GM19239 (cell line): ENCODE measurements around the gene CSNK1G1.
"Not testable (repeated sequence)": the region's sequence is repeated elsewhere in the genome, so short reads cannot be mapped to it uniquely, and the experiment has no call there.

Source experiments
- DNase-seq: peaks from one replicate; pipeline ENCODE4 v3.0.0; 2011; ENCODE audit warnings: low spot score; ENCODE audit not compliant: insufficient read length
- FAIRE-seq: peaks from 2 replicates; lab custom pipeline; 2011; peaks lifted over from hg19 to GRCh38; lab: Jason Lieb, UNC

Gene CSNK1G1

DNA sequence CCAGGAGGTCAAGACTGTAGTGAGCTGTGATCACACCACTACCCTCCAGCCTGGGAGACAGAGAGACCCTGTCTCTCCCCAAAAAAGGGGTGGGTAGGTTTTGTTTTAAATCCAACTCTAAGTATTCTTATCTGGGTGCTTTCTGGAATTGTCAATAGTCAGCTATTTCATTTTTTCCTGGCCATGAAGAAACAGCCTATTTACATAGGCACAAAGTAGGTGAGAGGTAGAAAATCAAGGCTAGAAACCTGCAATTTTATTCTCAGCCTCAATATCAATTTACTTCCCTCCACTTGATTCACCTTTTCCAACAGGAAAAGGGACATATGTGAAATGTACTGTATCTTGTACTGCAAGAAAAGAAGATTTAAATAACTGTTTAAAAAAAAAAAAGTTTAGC is 45.9 kb downstream of the CSNK1G1 start:
- DNase-seq (no peak), FAIRE-seq (no peak)

DNA sequence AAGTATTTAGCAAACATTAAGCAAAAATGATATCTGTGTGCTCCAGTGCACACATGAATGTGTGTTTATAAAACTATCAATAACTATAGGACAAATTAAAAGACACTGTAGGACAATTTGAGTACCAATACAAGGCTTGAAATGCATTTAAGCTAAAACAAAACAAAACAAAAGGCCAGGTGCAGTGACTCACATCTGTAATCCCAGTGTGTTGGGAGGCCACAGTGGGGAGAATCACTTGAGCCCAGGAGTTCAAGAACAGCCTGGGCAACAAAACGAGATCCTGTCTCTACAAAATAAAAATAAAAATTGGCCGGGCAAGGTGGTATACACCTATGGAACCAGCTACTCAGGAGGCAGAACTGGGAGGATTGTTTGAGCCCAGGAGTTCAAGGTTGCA is 50.7 kb downstream of the CSNK1G1 start:
- no peak for DNase-seq
- no peak for FAIRE-seq

- FAIRE-seq: no peak
These were observed 66.4 kb downstream of the CSNK1G1 start for GRCh38 chr15:64289550-64289949.

DNA sequence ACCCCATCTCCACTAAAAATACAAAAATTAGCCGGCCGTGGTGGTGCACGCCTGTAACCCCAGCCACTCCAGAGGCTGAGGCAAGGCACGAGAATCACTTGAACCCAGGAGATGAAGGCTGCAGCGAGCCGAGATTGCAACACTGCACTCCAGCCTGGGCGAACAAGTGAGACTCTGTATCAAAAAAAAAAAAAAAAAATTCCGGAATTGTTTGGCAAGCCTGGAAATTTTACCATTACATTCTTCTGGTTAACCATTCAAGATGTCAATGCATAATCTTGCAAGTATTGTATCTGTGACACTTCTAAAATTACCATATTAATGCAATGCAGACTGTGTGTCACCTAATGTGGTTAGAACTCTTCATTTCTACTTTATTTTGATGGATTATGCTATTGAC is 67.0 kb downstream of the CSNK1G1 start:
- FAIRE-seq (no peak), DNase-seq (no peak)

More at GRCh38 chr15:64289550-64289949, 66.4 kb downstream of the CSNK1G1 start:
- DNase-seq: no peak

DNA sequence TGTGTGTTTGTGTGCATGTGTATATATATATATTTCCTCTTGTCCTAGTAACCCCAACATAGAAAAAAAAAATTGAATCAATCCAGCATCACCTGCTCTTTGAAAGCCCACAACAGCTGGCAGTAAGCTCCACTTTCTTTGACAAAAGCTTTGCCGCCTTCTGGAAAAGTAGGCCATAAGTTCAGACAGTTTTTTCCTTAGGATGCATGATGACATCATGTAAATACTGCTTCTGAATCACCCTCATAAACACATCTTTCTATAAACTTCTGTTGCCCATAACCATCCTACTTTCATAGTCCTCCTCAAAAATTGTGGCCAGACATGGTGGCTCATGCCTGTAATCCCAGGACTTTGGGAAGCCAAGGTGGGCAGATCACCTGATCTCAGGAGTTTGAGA is 67.4 kb downstream of the CSNK1G1 start:
- DNase-seq (no peak), FAIRE-seq (no peak)

DNA sequence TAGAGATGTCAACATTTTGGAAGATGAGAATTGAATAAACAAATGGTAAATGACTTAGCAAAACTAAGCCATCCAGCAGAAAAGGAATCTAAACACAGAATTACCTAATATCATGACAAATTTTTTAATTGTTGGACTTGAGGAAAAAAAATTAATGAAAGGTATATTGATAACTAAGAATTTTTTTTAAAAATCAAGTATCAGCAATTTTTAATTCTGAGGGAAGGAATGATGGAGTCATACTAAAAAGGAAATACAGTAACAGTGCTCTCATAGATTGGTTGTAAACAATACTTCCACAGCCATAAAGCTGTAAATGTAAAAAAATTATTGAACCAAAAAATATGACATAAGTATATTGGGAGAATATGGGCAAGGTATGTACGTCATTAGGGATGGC is 68.0 kb downstream of the CSNK1G1 start:
- no peak for DNase-seq
- FAIRE-seq: no peak

GRCh38 chr15:64286473-64286872 is 69.5 kb downstream of the CSNK1G1 start:
- FAIRE-seq (no peak), DNase-seq (no peak)

GRCh38 chr15:64285871-64286270 is 70.1 kb downstream of the CSNK1G1 start:
- FAIRE-seq: no peak

DNA sequence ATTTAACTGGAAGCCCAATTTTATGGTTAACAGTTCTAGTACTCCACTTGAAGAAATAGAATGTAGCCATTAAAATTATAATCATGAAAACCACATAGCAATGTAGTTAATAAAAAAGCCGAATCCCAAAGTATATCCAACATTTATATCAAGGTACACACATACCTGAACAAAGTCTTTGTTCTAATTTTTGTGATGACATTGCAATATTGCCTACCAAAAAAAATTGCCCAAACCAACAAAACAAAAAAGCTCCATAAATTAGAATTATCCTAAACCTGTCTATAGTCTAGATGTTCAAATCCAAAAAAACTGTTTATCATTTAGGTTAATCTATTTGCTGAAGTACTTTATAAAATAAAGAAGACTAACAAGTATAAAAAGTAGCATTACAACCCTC is 70.8 kb downstream of the CSNK1G1 start:
- no peak for FAIRE-seq
- no peak for DNase-seq

More at GRCh38 chr15:64285871-64286270, 70.1 kb downstream of the CSNK1G1 start:
- DNase-seq: no peak

DNA sequence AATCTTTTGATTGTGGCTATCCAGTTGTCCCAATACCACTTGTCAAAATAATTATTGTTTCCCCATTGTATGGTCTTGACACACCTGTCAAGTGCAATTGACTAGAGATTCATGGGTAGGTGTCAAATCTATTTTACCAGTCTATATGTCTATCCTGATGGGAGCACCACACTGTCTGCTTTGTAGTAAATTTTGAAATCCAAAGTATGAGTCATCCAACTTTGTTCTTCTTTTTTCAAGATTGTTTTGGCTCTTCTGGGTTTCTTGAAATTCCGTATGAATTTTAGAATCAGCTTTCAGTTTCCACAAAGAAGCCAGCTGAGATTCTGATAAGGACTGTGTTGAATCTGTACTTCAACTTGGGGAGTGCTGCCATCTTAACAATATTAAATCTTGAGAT is 71.9 kb downstream of the CSNK1G1 start:
- FAIRE-seq: no peak

DNA sequence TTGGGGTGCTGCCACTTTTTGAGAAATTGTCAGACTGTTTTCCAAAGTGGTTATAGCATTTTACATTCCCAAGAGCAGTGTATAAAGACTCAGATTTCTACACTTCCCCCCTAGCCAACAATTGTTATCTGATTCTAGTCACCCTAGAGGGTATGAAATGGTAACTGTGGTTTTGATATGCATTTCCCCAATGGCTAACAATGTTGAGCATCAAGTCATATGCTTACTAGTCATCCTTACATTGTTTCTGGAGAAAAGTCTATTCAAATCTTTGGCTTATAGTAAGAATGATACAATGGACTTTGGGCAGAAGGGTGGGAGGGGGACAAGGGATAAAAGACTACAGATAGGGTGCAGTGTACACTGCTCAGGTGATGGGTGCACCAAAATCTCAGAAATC is 73.3 kb downstream of the CSNK1G1 start:
- DNase-seq: no peak
- no peak for FAIRE-seq

More for the DNA sequence above, 71.9 kb downstream of the CSNK1G1 start:
- no peak for DNase-seq

DNA sequence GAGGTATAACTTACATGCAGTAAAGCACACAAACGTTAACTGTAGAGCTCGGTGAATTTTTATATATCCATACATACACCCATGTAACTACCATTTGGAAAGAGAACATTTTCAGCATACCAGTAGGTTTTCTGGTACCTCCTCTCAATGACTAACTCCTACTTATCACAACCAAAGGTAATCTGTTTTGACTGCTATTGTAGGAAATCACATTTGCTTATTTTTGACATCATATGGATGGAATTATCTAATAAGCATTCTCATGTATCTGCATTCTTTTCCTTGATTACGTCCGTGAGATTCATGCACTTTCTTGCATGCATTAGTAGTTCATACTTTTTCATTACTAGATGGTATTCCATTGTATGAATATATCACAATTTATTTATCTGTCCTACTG is 76.8 kb downstream of the CSNK1G1 start:
- no peak for DNase-seq
- no peak for FAIRE-seq

DNA sequence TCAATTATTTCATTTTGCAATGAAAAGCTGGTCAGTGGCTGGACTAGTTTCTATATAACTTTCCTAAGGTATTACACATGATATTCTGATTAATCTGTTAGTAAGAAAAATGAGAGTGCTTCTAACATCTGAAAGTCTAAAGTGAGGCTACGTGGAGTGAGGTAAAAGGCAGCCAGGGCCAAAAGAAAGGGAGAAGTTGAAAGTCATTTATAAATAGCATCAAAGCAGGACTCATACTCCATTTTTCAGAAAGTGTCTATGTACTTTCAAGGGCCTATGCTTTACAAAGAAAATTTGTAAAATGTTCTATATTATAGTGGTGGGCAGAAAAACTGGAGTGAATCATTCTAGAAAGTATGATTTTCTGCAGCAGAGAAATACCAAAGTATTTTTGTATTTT is 80.0 kb downstream of the CSNK1G1 start:
- FAIRE-seq: peak; percentile 44
- no peak for DNase-seq

DNA sequence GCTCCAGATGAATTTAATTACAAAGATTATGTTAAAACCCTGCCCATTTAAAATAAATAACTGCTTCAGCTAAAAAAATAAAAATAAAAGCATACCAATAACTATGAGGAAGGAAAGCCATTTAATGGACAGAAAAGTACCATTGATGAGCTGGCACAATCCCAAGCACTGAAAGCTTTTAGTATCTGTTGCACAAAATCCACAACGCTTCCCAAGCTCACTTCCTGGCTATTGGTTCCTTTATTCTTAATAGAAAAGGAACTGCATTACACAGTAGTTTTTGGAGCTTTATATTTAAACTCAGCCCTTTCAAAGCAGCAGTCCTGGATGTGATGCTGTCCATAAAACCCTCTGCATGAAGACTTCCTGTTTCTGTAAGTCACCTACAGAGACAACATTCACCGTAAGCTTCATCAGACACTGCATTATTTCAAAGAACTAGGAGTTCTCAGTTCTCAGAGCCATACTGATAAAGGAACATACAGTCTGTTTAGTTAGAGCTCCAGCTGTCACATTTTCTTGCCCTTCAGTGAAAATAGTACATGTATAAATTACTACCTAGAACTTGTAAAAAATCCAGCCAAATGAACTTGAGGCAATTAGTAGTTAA is 81.5 kb downstream of the CSNK1G1 start:
- FAIRE-seq: no peak
- no peak for DNase-seq

DNA sequence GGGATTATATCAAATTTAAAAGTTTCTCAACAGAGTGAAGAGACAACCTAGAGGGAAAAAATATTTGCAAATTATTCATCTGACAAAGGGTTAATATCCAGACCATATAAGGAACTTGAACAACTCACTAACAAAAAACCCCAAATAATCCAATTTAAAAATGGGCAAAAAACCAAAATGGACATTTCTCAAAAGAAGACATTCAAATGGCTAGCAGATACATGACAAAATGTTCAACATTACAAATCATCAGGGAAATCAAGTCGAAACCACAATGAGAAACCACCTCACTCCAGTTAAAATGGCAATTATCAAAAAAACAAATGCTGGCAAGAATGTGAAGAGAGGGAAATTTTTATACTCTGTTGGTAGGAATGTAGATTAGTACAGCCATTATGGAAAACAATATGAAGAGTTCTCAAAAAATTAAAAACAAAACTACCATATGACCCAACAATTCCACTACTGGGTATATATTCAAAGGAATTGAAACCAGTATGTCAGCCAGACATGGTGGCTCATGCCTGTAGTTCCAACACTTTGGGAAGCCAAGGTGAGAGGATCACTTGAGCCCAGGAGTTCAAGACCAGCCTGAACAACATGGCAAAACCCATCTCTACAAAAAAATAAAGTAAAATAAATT is 88.5 kb downstream of the CSNK1G1 start:
- FAIRE-seq (peak; percentile 40), DNase-seq (no peak)

GRCh38 chr15:64265188-64265587 is 90.8 kb downstream of the CSNK1G1 start:
- not testable (repeated sequence) for FAIRE-seq, DNase-seq

DNA sequence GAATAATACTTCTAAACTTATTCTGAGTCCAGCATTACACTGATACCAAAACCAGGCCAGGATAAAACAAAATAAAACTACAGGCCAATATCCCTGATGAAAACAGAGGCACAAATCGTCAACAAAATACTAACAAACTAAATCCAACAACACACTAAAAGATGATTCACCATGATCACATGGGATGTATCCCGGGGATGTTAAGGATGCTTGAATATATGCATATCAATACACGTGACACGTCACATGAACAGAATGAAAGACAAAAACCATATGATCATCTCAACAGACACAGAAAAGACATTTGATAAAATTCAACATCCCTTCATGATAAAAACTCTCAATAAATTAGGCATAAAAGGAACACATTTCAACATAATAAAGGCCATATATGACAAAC is 91.5 kb downstream of the CSNK1G1 start:
- DNase-seq (no peak), FAIRE-seq (no peak)

GRCh38 chr15:64263567-64263966 is 92.4 kb downstream of the CSNK1G1 start:
- FAIRE-seq: peak; percentile 69
- peak; percentile 15 for DNase-seq

DNA sequence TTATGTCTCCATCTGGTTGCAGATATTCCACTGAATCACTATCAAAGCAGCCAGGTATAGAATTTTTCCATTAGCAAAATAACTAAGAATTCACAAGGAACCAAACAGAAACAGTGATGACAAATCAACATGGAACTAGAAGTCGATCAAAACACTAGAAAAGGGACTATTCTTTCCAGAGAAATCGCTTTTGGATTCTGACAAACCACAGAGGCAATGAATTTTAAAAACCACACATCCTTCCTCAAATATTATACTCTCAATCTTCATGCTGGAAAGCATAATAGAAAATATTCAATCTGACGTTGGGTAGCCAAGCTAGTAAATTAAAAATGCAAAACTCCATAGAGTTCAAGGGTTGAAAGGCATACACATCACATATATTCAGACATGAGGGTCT is 99.9 kb downstream of the CSNK1G1 start:
- FAIRE-seq (no peak), DNase-seq (no peak)

DNA sequence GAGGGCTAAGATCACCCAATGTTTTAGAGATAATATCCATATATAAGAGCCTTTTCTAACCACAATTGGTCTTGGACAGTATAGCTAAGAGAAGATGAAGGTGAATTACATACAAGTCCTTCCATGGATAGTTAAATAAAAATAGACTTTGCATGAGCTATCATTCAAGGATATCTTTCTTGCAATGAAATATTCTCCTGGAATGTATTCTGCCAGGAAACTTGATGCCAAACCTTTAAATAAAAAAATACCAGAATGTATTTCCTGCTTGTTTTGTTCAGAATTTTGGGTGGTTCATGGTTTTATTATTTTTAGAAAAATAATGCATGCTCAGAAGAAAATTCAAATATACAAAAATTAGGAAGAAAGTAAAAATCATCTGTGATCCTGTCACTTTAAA is 104.3 kb downstream of the CSNK1G1 start:
- no peak for FAIRE-seq
- DNase-seq: no peak

GRCh38 chr15:64251121-64251520 is 104.9 kb downstream of the CSNK1G1 start:
- DNase-seq (no peak), FAIRE-seq (no peak)
